HG03066 (cell line): ENCODE data around the gene TDRD7.

Experiments used
- ATAC-seq: cut with Tn5 transposase; IDR thresholded peaks from one replicate; pipeline ENCODE4 v1.9.1; 2021; ENCODE audit warnings: low read depth; ENCODE audit not compliant: unreplicated experiment

TDRD7 gene

GRCh38 chr9:97503862-97504210, 91.9 kb downstream of the TDRD7 start:
- ATAC-seq: no peak

GRCh38 chr9:97504381-97505216, 92.7 kb downstream of the TDRD7 start:
- ATAC-seq: no peak

GRCh38 chr9:97505845-97506244, 93.9 kb downstream of the TDRD7 start:
- ATAC-seq: no peak

GRCh38 chr9:97506306-97506705, 94.4 kb downstream of the TDRD7 start:
- ATAC-seq: no peak

- no peak for ATAC-seq
Observed at GRCh38 chr9:97506787-97507186, 94.9 kb downstream of the TDRD7 start.

GRCh38 chr9:97507428-97507984, 95.6 kb downstream of the TDRD7 start:
- ATAC-seq: no peak

- no peak for ATAC-seq
Observed at GRCh38 chr9:97508852-97509251, 97.0 kb downstream of the TDRD7 start.

GRCh38 chr9:97510797-97511654, 99.1 kb downstream of the TDRD7 start:
- peak; percentile 61 for ATAC-seq

GRCh38 chr9:97511655-97512427, 99.9 kb downstream of the TDRD7 start:
- no peak for ATAC-seq

- ATAC-seq: no peak
Observed at GRCh38 chr9:97512966-97513560, 101.2 kb downstream of the TDRD7 start.

GRCh38 chr9:97514531-97514930, 102.6 kb downstream of the TDRD7 start:
- no peak for ATAC-seq

GRCh38 chr9:97515662-97516061, 103.8 kb downstream of the TDRD7 start:
- ATAC-seq: no peak

- ATAC-seq: no peak
Observed at GRCh38 chr9:97516111-97516510, 104.2 kb downstream of the TDRD7 start.

- ATAC-seq: no peak
Observed at GRCh38 chr9:97517331-97518089, 105.6 kb downstream of the TDRD7 start.

GRCh38 chr9:97518166-97518908, 106.4 kb downstream of the TDRD7 start:
- ATAC-seq: no peak

GRCh38 chr9:97518909-97519307, 107.0 kb downstream of the TDRD7 start:
- ATAC-seq: no peak

GRCh38 chr9:97519441-97519970, 107.6 kb downstream of the TDRD7 start:
- ATAC-seq: no peak

- ATAC-seq: no peak
Observed at GRCh38 chr9:97521576-97522333, 109.9 kb downstream of the TDRD7 start.
